Neutrophil (primary cell): ENCODE measurements around the gene LSP1.

Experiments used
- H3K27ac ChIP-seq: fragments of 200-600 bp; sonication (generic); 2 replicates; pipeline ENCODE4 v1.5.1; 2016; ENCODE audit warnings: mild to moderate bottlenecking, moderate library complexity
- H3K27me3 ChIP-seq: fragments of 200-600 bp; sonication (generic); 2 replicates; pipeline ENCODE4 v1.6.0; 2016; ENCODE audit warnings: mild to moderate bottlenecking
- H3K36me3 ChIP-seq: fragments of 200-600 bp; sonication (generic); 2 replicates; pipeline ENCODE4 v1.5.1; 2017
- H3K4me1 ChIP-seq, 2 experiments: fragments of 200-600 bp in 1 of 2; sonication (generic) in 1 of 2; 1 replicate in 1 of 2; 2 replicates in 1 of 2; pipeline versions ENCODE4 v1.5.1 to v1.6.1; 2013 to 2016; ENCODE audit warnings: low read depth in 1 of 2, low read length in 1 of 2, mild to moderate bottlenecking in 1 of 2, moderate library complexity in 1 of 2; ENCODE audit not compliant: control insufficient read depth in 1 of 2, insufficient read depth in 1 of 2
- H3K4me3 ChIP-seq, 2 experiments: fragments of 200-600 bp in 1 of 2; sonication (generic) in 1 of 2; 1 replicate in 1 of 2; 2 replicates in 1 of 2; pipeline ENCODE4 v1.5.1; 2013 to 2016; ENCODE audit warnings: low read depth in 1 of 2, low read length in 1 of 2, mild to moderate bottlenecking in 1 of 2, moderate library complexity in 1 of 2
- H3K9me3 ChIP-seq: fragments of 200-600 bp; sonication (generic); 2 replicates; pipeline ENCODE4 v1.5.1; 2016
- CTCF ChIP-seq: fragments of 200-600 bp; sonication (generic); IDR thresholded peaks from 2 replicates; pipeline ENCODE4 v1.5.1; 2016; ENCODE audit warnings: antibody characterized with exemption

Gene LSP1

DNA sequence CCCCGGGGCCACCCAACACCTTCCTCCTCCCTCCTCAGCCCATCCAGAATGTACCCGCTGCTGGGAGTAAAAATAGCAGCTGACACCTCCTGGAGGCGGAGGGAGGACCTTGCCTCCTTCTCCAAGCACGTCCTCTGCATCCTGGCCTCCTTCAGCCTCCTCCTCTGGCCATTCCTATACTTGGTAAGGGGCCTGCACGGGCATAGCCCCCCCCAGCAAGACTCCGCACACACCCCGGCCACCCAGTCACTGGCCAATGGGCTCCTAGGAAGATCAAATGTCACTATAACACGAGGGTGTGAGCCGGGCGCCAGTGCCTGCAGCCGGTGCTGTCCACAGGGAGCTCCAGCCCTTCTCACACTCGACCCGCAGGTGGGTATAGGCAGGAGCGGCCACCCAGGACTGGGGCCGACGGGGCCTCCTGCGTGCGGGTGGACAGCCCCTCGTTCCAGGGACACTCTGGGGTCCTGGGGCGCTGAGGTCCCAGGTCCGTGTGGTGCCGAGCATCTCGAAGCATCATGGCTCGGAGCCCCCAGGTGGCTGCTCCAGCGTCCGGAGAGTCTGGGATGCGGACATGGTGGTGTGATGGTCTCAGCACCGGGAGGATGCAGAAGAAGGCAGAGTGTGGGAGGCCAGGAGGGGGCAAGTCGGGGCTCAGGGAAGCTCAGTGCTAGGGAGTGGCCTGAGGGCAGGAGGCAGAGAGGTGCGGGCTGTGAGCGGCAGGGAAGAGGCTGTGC is 66.7 kb downstream of the LSP1 start, which contains the start of gene TNNT3:
TSS of gene TNNT3 (plus strand) at position 313 of the 737 bp plus-strand sequence. CDS start 3,172 bp downstream, outside the sequence.
- TF ChIP-seq CTCF, result no peak
- no peaks in the 10 kb centered on the region for H3K27me3 ChIP-seq
- H3K36me3 ChIP-seq, result peaks cover 7% of the 10 kb centered on the region
- H3K27ac ChIP-seq, result no peak within 1 kb of the TSS
- no peaks in the 10 kb centered on the region for H3K9me3 ChIP-seq
- no peaks in the 10 kb centered on the region for H3K4me1 ChIP-seq
- H3K4me3 ChIP-seq, result no peak within 1 kb of the TSS

- no peak overlapping the region for H3K4me3 ChIP-seq
- no peaks in the 10 kb centered on the region for H3K4me1 ChIP-seq
- TF ChIP-seq CTCF, result no peak
- no peaks in the 10 kb centered on the region for H3K27me3 ChIP-seq
- H3K36me3 ChIP-seq, result peaks cover 7% of the 10 kb centered on the region
- no peak overlapping the region for H3K27ac ChIP-seq
- H3K9me3 ChIP-seq, result no peaks in the 10 kb centered on the region
Observed at GRCh38 chr11:1920128-1920908, 67.4 kb downstream of the LSP1 start.

GRCh38 chr11:1920909-1921573 is 68.2 kb downstream of the LSP1 start:
- Histone ChIP-seq H3K27me3 (peaks cover 5% of the 10 kb centered on the region), H3K9me3 (no peaks in the 10 kb centered on the region), H3K4me1 (no peaks in the 10 kb centered on the region), H3K4me3 (no peak overlapping the region), H3K36me3 (peaks cover 6% of the 10 kb centered on the region), H3K27ac (no peak overlapping the region)
- TF ChIP-seq CTCF, result no peak

GRCh38 chr11:1921574-1922141 is 68.8 kb downstream of the LSP1 start:
- Histone ChIP-seq H3K4me3 (no peak overlapping the region), H3K36me3 (peaks cover under 1% of the 10 kb centered on the region), H3K9me3 (no peaks in the 10 kb centered on the region), H3K27me3 (peaks cover 11% of the 10 kb centered on the region), H3K27ac (no peak overlapping the region), H3K4me1 (no peaks in the 10 kb centered on the region)
- TF ChIP-seq CTCF, result no peak

GRCh38 chr11:1922481-1923081 is 69.7 kb downstream of the LSP1 start:
- no peaks in the 10 kb centered on the region for H3K36me3 ChIP-seq
- no peak overlapping the region for H3K27ac ChIP-seq
- H3K27me3 ChIP-seq, result peaks cover 20% of the 10 kb centered on the region
- no peaks in the 10 kb centered on the region for H3K9me3 ChIP-seq
- no peak for TF ChIP-seq CTCF
- H3K4me1 ChIP-seq, result no peaks in the 10 kb centered on the region
- no peak overlapping the region for H3K4me3 ChIP-seq
